ENCODE results near the gene SMAP2.

SMAP2 gene

DNA sequence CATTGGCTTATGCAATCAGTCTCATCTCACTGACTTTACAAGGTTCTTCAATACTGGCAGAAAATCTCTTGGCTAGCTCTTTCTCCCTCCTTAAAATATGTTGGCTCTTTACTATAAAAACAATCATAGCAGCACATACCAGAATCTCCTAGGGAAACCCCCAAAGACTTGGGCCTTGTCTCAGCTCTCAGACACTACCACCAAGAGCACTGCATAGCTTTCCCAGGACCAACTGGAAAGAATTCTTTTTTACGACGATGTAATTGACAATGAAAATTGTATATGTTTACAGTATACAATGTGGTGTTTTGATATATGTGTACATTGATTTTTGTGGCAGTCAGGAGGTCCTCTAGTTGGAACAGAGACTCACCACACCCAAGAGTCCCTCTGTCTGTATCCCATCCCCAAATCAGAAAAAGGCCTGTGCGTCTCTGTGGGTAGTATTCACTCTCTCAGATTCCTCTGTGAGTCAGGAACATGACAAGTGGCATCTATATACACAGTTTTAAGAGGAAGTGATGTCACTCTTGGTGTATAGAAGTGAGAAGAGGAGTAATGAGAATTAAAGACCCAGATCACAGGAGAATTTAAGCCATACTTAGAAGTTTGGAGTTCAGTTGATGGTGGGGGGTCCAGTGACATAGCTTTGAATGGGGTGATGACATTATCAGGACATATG is 21.1 kb downstream of the SMAP2 start:
- H3K9me3 ChIP-seq (ENCODE audit: control insufficient read depth, low read length), result no peaks in the 10 kb centered on the region
- TF ChIP-seq, protein P1, sequence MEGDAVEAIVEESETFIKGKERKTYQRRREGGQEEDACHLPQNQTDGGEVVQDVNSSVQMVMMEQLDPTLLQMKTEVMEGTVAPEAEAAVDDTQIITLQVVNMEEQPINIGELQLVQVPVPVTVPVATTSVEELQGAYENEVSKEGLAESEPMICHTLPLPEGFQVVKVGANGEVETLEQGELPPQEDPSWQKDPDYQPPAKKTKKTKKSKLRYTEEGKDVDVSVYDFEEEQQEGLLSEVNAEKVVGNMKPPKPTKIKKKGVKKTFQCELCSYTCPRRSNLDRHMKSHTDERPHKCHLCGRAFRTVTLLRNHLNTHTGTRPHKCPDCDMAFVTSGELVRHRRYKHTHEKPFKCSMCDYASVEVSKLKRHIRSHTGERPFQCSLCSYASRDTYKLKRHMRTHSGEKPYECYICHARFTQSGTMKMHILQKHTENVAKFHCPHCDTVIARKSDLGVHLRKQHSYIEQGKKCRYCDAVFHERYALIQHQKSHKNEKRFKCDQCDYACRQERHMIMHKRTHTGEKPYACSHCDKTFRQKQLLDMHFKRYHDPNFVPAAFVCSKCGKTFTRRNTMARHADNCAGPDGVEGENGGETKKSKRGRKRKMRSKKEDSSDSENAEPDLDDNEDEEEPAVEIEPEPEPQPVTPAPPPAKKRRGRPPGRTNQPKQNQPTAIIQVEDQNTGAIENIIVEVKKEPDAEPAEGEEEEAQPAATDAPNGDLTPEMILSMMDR (IDR thresholded peaks at IDR 0.05), result no peak
- H3K4me1 ChIP-seq, result no peaks in the 10 kb centered on the region
- H3K27me3 ChIP-seq (ENCODE audit: control insufficient read depth, insufficient read depth, low read length), result no peaks in the 10 kb centered on the region
- H3K4me2 ChIP-seq (ENCODE audit: low read length), result no peak overlapping the region
- H3K27ac ChIP-seq, result no peak overlapping the region
- H3K36me3 ChIP-seq (ENCODE audit: control insufficient read depth, insufficient read depth, low read length), result no peaks in the 10 kb centered on the region
- H2AFZ ChIP-seq, result no peak overlapping the region
- H3K9ac ChIP-seq, result no peak overlapping the region
- no peak overlapping the region for H3K4me3 ChIP-seq (ENCODE audit: low read depth, low read length)
- H3K79me2 ChIP-seq, result no peaks in the 10 kb centered on the region

DNA sequence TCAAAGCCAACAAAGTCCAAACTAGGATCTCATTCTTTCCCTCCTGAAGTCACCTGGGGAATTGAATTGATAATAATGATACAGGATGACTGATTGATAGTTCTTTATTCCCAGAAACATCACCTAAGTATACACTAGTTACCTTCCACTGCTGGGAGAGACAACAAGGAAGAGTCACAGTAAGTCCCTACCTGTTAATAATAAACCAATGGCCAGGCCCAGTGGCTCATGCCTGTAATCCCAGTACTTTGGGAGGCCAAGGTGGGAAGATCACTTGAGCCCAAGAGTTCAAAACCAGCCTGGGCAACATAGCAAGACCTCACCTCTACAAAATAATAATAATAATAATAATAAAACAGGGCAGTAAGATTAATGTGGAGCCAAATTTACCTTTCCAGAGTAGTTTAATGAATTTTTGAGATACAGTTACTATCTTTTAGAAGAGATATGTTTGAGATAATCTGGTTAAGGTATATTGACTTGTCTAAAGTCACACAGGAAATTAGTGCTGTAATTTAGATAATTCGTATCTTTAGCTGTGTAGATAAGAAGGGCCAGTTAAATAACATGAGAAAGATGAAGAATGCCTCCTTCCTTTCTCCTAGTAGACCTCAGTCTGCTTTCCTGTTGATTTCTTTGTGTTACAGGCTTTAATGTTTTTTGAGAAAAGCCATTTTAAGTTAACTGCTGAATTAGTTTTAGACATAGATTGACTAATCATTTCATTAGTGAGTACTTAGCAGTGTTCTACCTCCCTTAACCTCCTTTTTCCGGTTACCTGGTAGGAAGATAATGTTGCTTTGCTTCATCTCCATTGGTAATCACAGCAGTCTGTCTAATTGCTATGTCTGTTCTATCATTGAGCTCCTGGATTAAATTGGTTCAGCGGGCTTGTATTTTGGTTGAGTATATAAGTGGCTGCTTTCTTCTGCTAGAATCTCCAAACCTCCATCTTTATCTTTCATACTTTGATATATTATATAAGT is 22.0 kb downstream of the SMAP2 start:
- Histone ChIP-seq H3K4me3 (ENCODE audit: low read depth, low read length) (no peak overlapping the region), H3K4me2 (ENCODE audit: low read length) (no peak overlapping the region), H3K27ac (peak overlapping the region; percentile 2), H2AFZ (no peak overlapping the region), H3K9me3 (ENCODE audit: control insufficient read depth, low read length) (no peaks in the 10 kb centered on the region), H3K4me1 (no peaks in the 10 kb centered on the region), H3K9ac (no peak overlapping the region), H3K36me3 (ENCODE audit: control insufficient read depth, insufficient read depth, low read length) (no peaks in the 10 kb centered on the region), H3K27me3 (ENCODE audit: control insufficient read depth, insufficient read depth, low read length) (no peaks in the 10 kb centered on the region), H3K79me2 (no peaks in the 10 kb centered on the region)
- TF ChIP-seq, protein P1 (IDR thresholded peaks at IDR 0.05), result no peak

DNA sequence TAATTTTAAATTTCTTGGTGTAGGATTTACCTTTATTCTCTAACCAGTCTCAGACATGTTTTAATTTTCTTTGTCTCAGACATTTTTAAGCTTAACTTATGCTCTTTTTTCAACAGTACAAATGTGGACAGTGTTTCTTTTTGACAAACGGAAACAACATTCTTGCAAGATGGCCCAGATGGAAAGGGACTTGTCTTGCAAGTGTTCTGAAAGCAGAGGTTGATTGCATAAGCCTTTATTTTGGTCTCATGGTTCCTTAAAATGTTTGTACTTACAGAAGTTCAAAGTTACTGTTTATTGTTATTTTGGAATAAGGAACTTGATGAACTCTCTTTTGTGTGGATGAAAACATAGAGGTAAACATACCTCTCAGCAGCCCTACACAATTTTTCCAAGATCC is 22.9 kb downstream of the SMAP2 start:
- Histone ChIP-seq H3K9me3 (ENCODE audit: control insufficient read depth, low read length) (no peaks in the 10 kb centered on the region), H3K4me1 (no peaks in the 10 kb centered on the region), H3K79me2 (no peaks in the 10 kb centered on the region), H2AFZ (no peak overlapping the region), H3K4me3 (ENCODE audit: low read depth, low read length) (no peak overlapping the region), H3K36me3 (ENCODE audit: control insufficient read depth, insufficient read depth, low read length) (no peaks in the 10 kb centered on the region), H3K27me3 (ENCODE audit: control insufficient read depth, insufficient read depth, low read length) (no peaks in the 10 kb centered on the region), H3K9ac (no peak overlapping the region), H3K4me2 (ENCODE audit: low read length) (no peak overlapping the region), H3K27ac (no peak overlapping the region)
- TF ChIP-seq, protein P1 (IDR thresholded peaks at IDR 0.05), result no peak

DNA sequence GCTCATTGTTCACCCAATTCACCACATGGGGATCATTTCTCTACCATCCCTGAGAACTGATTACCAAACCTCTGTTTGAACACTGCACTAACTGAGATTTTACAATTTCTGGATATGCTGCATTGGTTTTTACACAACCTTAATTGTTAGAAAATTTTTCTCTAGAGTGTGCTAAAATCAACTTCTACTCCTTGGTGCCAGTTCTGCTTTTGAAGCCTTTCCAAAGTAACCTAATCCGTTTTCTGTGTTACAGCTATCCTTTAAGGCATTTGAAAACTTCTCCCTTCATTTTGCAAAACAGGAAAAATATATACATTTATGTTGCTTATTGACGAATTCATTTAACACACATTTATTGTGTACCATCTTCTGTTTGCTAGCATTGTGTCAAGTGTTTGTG is 23.7 kb downstream of the SMAP2 start:
- H3K27me3 ChIP-seq (ENCODE audit: control insufficient read depth, insufficient read depth, low read length), result no peaks in the 10 kb centered on the region
- H3K9ac ChIP-seq, result no peak overlapping the region
- TF ChIP-seq, protein P1 (IDR thresholded peaks at IDR 0.05), result no peak
- H3K79me2 ChIP-seq, result no peaks in the 10 kb centered on the region
- no peaks in the 10 kb centered on the region for H3K9me3 ChIP-seq (ENCODE audit: control insufficient read depth, low read length)
- peak overlapping the region; percentile 15 for H3K27ac ChIP-seq
- H3K4me2 ChIP-seq (ENCODE audit: low read length), result no peak overlapping the region
- no peaks in the 10 kb centered on the region for H3K36me3 ChIP-seq (ENCODE audit: control insufficient read depth, insufficient read depth, low read length)
- H3K4me3 ChIP-seq (ENCODE audit: low read depth, low read length), result no peak overlapping the region
- H3K4me1 ChIP-seq, result no peaks in the 10 kb centered on the region
- H2AFZ ChIP-seq, result no peak overlapping the region
